ENCODE results near the gene PDK1.

Gene PDK1

DNA sequence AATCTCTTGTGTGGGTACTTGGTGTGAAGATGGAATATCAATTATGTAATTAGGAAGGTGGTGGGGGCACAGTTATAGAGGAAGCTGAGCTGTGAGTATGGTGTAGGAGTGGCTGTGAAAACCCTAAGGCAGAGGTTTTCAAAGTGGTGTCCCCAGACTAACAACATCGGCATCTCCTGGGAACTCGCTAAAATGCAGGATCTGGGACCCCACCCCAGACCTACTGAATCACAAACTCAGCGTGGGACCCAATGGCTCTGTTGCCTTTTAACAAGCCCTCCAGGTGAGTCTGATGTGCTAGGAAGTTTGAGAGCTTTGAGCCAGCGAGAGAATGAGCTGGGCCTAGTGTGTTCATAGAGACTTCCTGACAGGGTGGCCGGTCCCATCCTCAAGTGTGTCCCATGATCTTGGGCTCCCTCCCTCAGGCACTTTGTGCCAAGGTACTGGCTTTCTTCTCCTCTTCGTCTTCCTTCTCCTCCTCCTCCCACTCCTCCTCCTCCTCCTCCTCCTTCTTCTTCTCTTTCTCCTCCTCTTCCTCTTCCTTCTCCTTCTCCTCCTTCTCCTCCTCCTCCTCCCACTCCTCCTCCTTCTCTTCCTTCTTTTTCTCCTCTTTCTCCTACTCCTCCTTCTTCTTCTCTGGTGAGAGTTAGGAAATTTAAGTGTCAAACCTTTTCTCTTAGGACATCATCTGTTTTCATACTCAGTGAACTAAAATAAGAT, 86.6 kb downstream of the PDK1 start:
- no peak for DNase-seq

GRCh38 chr2:172643142-172643541, 87.3 kb downstream of the PDK1 start:
- DNase-seq: no peak

DNA sequence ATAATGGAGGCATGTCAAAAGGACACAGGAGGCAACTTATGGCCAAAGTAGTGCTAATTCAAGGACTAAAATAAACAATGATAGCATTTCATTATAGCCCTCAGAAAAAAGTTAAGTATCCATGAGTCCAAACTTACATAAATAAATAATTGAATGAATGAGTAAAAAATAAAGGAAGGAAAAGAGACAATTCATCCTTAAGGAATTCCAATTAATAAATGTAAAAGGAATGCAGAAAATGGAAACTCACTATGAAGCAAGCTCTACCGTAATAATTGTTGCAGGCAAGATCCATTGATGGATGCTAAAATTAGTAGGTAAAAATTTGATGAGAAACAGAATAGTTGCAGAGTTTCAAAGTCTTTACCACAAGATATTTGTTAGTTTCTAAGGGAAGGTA, 91.5 kb downstream of the PDK1 start:
- DNase-seq: no peak

- DNase-seq: no peak
Observed at GRCh38 chr2:172655091-172655837, 99.4 kb downstream of the PDK1 start.

DNA sequence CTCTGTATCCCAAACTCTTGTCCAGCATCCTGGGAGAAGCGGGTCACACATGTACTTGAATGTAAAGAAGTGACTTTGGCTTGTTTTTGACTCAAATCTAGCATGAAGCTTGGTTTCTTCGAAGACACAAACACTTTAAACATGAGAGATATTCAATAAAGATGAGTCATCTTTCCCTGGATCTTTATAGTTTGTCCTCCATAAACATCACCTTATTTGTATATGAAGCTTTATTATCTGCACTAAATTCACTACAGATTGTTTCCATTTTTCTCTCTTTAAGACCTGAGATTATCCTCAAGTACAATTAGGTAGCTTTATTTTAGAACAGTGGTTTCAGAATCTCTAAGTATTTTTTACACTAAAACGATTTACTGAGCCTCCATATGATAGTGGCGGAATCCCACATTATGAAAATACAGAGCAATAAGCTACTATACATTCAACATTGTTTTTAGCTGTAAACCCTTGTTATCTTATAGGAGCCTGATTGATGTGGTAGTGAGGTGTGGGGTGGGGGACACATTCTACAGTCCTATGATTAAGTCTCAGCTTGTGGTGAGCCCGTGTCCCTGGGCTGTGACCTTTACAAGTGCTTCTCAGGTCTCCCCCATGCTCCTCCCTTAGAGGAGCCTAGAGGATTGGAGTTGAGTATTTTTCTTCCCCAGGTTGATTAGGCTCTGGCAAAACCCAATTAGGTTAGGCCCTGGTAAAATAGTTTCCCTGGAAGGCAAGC, 100.1 kb downstream of the PDK1 start:
- no peak for DNase-seq

All from GOT3 (cell line).